ENCODE measurements around the gene BTG2.

Gene BTG2

DNA sequence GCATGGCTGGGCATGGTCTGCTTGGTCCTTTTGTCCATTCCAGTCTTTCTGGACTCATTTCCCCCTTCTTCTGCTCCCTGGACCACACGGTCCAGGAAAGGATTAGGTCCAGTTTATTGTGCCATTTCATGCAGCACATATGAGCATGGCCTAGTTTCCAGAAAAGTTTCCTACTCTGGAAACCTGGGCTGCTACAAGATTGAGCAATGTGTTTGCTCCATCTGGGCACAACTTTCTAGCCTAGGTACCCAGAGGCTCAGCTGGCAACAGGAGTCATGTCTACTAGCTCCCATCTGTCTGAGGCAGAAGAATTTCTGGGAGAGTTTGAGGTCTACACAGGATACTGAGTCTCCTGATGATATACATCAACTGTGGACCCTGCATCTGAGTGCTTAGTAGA is 30.8 kb downstream of the BTG2 start:
- Histone ChIP-seq H3K4me3 (ENCODE audit: low read length) (no peak overlapping the region), H3K27me3 (ENCODE audit: insufficient read depth, low read length) (peaks cover 16% of the 10 kb centered on the region), H3K4me1 (ENCODE audit: insufficient read depth, low read length) (peaks cover 16% of the 10 kb centered on the region), H3K36me3 (ENCODE audit: insufficient read depth, low read length) (no peaks in the 10 kb centered on the region), H2AFZ (ENCODE audit: low read depth, low read length) (no peak overlapping the region), H3K9me3 (ENCODE audit: low read length) (no peaks in the 10 kb centered on the region)

- Histone ChIP-seq H3K4me3 (ENCODE audit: low read length) (no peak overlapping the region), H3K36me3 (ENCODE audit: insufficient read depth, low read length) (no peaks in the 10 kb centered on the region), H3K4me1 (ENCODE audit: insufficient read depth, low read length) (peaks cover 16% of the 10 kb centered on the region), H2AFZ (ENCODE audit: low read depth, low read length) (peak overlapping the region; percentile 22), H3K27me3 (ENCODE audit: insufficient read depth, low read length) (peaks cover 26% of the 10 kb centered on the region), H3K9me3 (ENCODE audit: low read length) (no peaks in the 10 kb centered on the region)
Measured at GRCh38 chr1:203338335-203339036, 33.2 kb downstream of the BTG2 start.

DNA sequence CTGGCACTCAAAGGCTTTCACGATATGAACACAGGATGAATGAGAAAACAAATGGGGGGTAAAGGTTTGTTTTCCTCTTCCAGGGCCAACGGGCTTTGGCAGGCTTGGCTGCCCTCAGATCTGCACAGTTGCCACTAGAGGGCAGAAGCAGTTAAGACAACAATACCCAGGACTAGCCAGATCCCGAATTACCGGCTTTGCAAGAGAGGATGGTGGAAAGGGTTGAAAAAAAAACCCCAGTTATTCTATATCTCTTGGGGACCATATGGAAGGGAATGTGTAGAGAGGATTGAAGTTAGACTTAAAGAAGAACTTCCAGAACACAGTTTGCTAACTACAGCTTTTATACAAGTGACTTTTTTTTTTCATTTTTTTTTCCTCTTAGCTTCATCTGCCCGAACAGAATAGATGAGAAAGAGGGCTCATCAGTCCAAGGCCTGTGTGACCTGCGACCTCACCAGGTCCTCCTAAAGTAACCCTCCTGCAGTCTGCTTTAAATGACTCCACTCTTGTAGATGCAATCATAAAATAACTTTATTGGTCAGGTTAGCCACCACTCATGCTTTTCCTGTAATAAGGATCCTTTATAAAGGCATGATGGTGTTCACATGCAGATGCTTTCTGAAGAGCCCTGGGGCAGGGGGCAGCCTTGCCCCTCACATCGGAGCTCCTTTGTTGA is 34.9 kb downstream of the BTG2 start:
- no peak overlapping the region for H3K4me3 ChIP-seq (ENCODE audit: low read length)
- H3K27me3 ChIP-seq (ENCODE audit: insufficient read depth, low read length), result peaks cover 37% of the 10 kb centered on the region
- H2AFZ ChIP-seq (ENCODE audit: low read depth, low read length), result peak overlapping the region; percentile 22
- H3K36me3 ChIP-seq (ENCODE audit: insufficient read depth, low read length), result no peaks in the 10 kb centered on the region
- peaks cover 16% of the 10 kb centered on the region for H3K4me1 ChIP-seq (ENCODE audit: insufficient read depth, low read length)
- no peaks in the 10 kb centered on the region for H3K9me3 ChIP-seq (ENCODE audit: low read length)

GRCh38 chr1:203342192-203342940 is 37.0 kb downstream of the BTG2 start:
- Histone ChIP-seq H3K9me3 (ENCODE audit: low read length) (no peaks in the 10 kb centered on the region), H3K4me1 (ENCODE audit: insufficient read depth, low read length) (peaks cover 16% of the 10 kb centered on the region), H3K4me3 (ENCODE audit: low read length) (no peak overlapping the region), H3K27me3 (ENCODE audit: insufficient read depth, low read length) (peaks cover 47% of the 10 kb centered on the region), H3K36me3 (ENCODE audit: insufficient read depth, low read length) (no peaks in the 10 kb centered on the region), H2AFZ (ENCODE audit: low read depth, low read length) (no peak overlapping the region)

DNA sequence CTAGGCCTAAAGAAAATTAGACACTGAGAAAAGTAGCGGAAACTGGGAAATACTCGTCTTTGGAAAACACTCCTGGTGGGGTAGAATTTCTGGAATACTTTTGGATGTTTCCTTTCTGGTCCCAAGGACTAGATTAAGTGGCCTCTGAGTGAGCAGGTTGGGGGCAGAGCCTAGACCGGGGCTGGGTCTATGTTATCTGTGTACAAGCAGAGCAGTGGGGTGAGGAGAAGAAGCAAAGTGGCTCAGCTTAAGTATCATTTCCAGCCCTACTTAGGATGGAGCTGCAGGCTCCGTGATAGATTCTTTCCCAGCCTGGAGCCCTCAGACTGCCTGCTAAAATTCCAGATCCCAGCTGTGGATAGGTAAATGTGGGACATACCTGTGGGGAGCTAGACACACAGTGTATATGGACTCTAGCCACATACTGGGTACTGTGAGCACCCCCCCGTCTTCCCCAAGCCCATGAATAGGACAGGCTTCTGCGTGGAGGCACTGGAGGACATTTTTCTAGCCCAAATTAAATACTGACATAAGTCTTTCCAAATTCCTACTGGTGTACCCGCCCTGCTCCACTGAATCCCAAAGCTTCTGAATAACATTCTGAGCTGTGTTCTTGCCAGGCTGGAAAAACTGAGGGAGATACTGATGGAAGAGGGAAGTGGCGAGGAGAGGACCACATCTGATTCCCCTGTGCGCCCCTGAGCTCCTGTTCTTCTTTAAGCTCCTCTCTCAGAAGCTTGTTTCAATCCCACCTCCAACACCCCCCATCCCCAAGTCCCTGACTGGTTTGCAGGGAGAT is 38.8 kb downstream of the BTG2 start:
- H3K4me1 ChIP-seq (ENCODE audit: insufficient read depth, low read length), result peaks cover 9% of the 10 kb centered on the region
- H2AFZ ChIP-seq (ENCODE audit: low read depth, low read length), result no peak overlapping the region
- peaks cover 47% of the 10 kb centered on the region for H3K27me3 ChIP-seq (ENCODE audit: insufficient read depth, low read length)
- H3K4me3 ChIP-seq (ENCODE audit: low read length), result no peak overlapping the region
- H3K36me3 ChIP-seq (ENCODE audit: insufficient read depth, low read length), result no peaks in the 10 kb centered on the region
- no peaks in the 10 kb centered on the region for H3K9me3 ChIP-seq (ENCODE audit: low read length)

- Histone ChIP-seq H3K4me1 (ENCODE audit: insufficient read depth, low read length) (no peaks in the 10 kb centered on the region), H3K36me3 (ENCODE audit: insufficient read depth, low read length) (no peaks in the 10 kb centered on the region), H3K9me3 (ENCODE audit: low read length) (no peaks in the 10 kb centered on the region), H3K27me3 (ENCODE audit: insufficient read depth, low read length) (peaks cover 41% of the 10 kb centered on the region), H2AFZ (ENCODE audit: low read depth, low read length) (no peak overlapping the region), H3K4me3 (ENCODE audit: low read length) (no peak overlapping the region)
Measured at GRCh38 chr1:203346060-203346768, 40.9 kb downstream of the BTG2 start.

DNA sequence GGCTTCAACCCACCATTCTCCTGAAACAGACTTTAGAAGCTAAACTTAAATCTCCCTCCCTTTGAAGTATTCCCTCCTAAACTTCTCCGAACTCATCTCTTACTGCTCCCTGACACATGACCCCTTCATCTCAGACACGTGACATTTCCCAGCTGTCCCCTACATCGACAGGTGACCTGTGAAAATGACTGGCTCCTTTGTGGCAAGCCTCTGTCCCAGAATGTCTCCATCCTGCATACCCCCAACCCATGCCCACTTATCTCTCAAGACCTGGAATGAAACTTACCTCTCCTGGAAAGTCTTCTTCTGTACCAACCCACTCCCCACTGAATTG is 41.4 kb downstream of the BTG2 start:
- no peaks in the 10 kb centered on the region for H3K4me1 ChIP-seq (ENCODE audit: insufficient read depth, low read length)
- no peaks in the 10 kb centered on the region for H3K9me3 ChIP-seq (ENCODE audit: low read length)
- no peak overlapping the region for H3K4me3 ChIP-seq (ENCODE audit: low read length)
- H2AFZ ChIP-seq (ENCODE audit: low read depth, low read length), result no peak overlapping the region
- peaks cover 40% of the 10 kb centered on the region for H3K27me3 ChIP-seq (ENCODE audit: insufficient read depth, low read length)
- no peaks in the 10 kb centered on the region for H3K36me3 ChIP-seq (ENCODE audit: insufficient read depth, low read length)

DNA sequence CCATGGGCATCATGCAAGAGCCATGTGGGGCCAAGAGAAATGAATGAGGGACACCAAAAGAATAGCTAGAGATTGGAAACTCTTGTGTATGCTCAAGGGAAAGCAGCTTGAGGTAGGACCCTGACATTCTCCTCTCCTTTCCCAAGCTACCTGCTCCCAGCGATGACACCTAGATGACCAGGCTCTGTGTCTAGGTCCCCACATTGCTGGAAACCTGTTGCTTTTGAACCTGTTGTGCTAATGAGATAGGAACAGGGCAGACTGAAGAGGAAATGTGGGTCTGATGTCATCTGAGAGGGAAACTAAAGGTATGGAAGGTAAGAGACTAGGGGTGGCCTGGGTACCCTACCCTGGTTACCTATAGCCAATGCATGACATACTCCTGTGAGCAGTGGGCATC is 43.8 kb downstream of the BTG2 start:
- no peaks in the 10 kb centered on the region for H3K4me1 ChIP-seq (ENCODE audit: insufficient read depth, low read length)
- H3K4me3 ChIP-seq (ENCODE audit: low read length), result no peak overlapping the region
- H3K27me3 ChIP-seq (ENCODE audit: insufficient read depth, low read length), result peaks cover 37% of the 10 kb centered on the region
- no peaks in the 10 kb centered on the region for H3K36me3 ChIP-seq (ENCODE audit: insufficient read depth, low read length)
- H2AFZ ChIP-seq (ENCODE audit: low read depth, low read length), result no peak overlapping the region
- H3K9me3 ChIP-seq (ENCODE audit: low read length), result no peaks in the 10 kb centered on the region

GRCh38 chr1:203349773-203350524 is 44.6 kb downstream of the BTG2 start:
- H3K4me1 ChIP-seq (ENCODE audit: insufficient read depth, low read length), result no peaks in the 10 kb centered on the region
- no peaks in the 10 kb centered on the region for H3K36me3 ChIP-seq (ENCODE audit: insufficient read depth, low read length)
- no peak overlapping the region for H2AFZ ChIP-seq (ENCODE audit: low read depth, low read length)
- no peaks in the 10 kb centered on the region for H3K9me3 ChIP-seq (ENCODE audit: low read length)
- H3K4me3 ChIP-seq (ENCODE audit: low read length), result no peak overlapping the region
- H3K27me3 ChIP-seq (ENCODE audit: insufficient read depth, low read length), result peaks cover 30% of the 10 kb centered on the region

- Histone ChIP-seq H3K4me3 (ENCODE audit: low read length) (no peak within 1 kb of the TSS), H3K36me3 (ENCODE audit: insufficient read depth, low read length) (no peaks in the 10 kb centered on the region), H3K9me3 (ENCODE audit: low read length) (no peaks in the 10 kb centered on the region), H3K27me3 (ENCODE audit: insufficient read depth, low read length) (peaks cover 24% of the 10 kb centered on the region), H3K4me1 (ENCODE audit: insufficient read depth, low read length) (no peaks in the 10 kb centered on the region), H2AFZ (ENCODE audit: low read depth, low read length) (no peak within 1 kb of the TSS)
Measured at GRCh38 chr1:203351037-203351625, 45.8 kb downstream of the BTG2 start, which contains the start of gene FMOD. TSS of gene FMOD (minus strand) at chr1:203351122. CDS start at chr1:203348270, 2,852 bp downstream.

DNA sequence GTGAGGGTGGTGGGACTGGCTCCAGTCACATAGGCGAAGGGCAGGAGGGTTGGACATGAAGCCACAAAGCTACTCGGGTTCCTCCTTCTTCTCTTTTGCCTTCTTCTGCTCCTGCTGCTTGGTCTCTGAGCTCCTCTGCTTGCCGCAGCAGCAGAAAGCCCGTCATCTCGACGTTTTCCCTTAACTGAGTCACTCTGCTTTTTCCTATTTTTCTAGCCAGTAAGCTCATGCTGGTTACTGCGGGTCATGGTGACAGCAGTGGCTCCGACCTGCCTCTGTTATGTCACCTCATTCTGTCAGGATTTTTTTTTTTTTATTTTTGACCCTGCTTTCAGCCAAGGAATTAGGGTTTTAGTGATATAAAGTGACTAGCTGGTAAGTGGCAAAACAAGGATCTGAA is 48.2 kb downstream of the BTG2 start:
- Histone ChIP-seq H3K36me3 (ENCODE audit: insufficient read depth, low read length) (no peaks in the 10 kb centered on the region), H2AFZ (ENCODE audit: low read depth, low read length) (no peak overlapping the region), H3K4me1 (ENCODE audit: insufficient read depth, low read length) (no peaks in the 10 kb centered on the region), H3K4me3 (ENCODE audit: low read length) (no peak overlapping the region), H3K9me3 (ENCODE audit: low read length) (no peaks in the 10 kb centered on the region), H3K27me3 (ENCODE audit: insufficient read depth, low read length) (peaks cover 15% of the 10 kb centered on the region)

Measured in neuron (in vitro differentiated cells).